Fibroblast of skin of right biceps (primary cell): Measurements from ENCODE around the gene SULT2B1.
"Not testable (repeated sequence)": the region's sequence is repeated elsewhere in the genome, so short reads cannot be mapped to it uniquely, and the experiment has no call there.

ENCODE experiments used
- DNase-seq: peaks from one replicate; pipeline ENCODE4 v3.0.0-alpha.2; 2013

SULT2B1 gene

GRCh38 chr19:48624067-48624594 lies 72.2 kb downstream of the SULT2B1 start:
- peak; percentile 98 for DNase-seq

- DNase-seq = no peak
These were observed 73.1 kb downstream of the SULT2B1 start for GRCh38 chr19:48624791-48625723.

- no peak for DNase-seq
These were observed 73.9 kb downstream of the SULT2B1 start for GRCh38 chr19:48625891-48626327.

GRCh38 chr19:48627201-48627864 lies 75.4 kb downstream of the SULT2B1 start:
- no peak for DNase-seq

GRCh38 chr19:48627865-48628314 lies 75.9 kb downstream of the SULT2B1 start:
- no peak for DNase-seq

- no peak for DNase-seq
These were observed 76.7 kb downstream of the SULT2B1 start for GRCh38 chr19:48628486-48629296.

- no peak for DNase-seq
These were observed 77.3 kb downstream of the SULT2B1 start for GRCh38 chr19:48629297-48629598.

GRCh38 chr19:48629599-48630295 lies 77.8 kb downstream of the SULT2B1 start:
- no peak for DNase-seq

- DNase-seq = peak; percentile 57
These were observed 78.5 kb downstream of the SULT2B1 start for GRCh38 chr19:48630296-48631063.

GRCh38 chr19:48631225-48631624 lies 79.3 kb downstream of the SULT2B1 start:
- no peak for DNase-seq

GRCh38 chr19:48632286-48632685 lies 80.3 kb downstream of the SULT2B1 start:
- DNase-seq = not testable (repeated sequence)

GRCh38 chr19:48632692-48633147 lies 80.7 kb downstream of the SULT2B1 start:
- DNase-seq = peak; percentile 52

- DNase-seq = no peak
These were observed 81.4 kb downstream of the SULT2B1 start for GRCh38 chr19:48633148-48634035.

GRCh38 chr19:48634036-48634342 lies 82.0 kb downstream of the SULT2B1 start:
- no peak for DNase-seq

GRCh38 chr19:48634424-48635262 lies 82.7 kb downstream of the SULT2B1 start:
- peak; percentile 96 for DNase-seq

- peak; percentile 50 for DNase-seq
These were observed 83.4 kb downstream of the SULT2B1 start for GRCh38 chr19:48635263-48635965.

GRCh38 chr19:48635966-48636858 lies 84.2 kb downstream of the SULT2B1 start:
- no peak for DNase-seq
